Ecto neural progenitor cell (in vitro differentiated cells): ENCODE data around the gene SLC20A1.
"Not testable (repeated sequence)": the region's sequence is repeated elsewhere in the genome, so short reads cannot be mapped to it uniquely, and the experiment has no call there.

Experiments
- DNase-seq: peaks from one replicate; pipeline ENCODE4 v3.0.0-alpha.2; 2018; ENCODE audit warnings: low spot score

Gene SLC20A1

DNA sequence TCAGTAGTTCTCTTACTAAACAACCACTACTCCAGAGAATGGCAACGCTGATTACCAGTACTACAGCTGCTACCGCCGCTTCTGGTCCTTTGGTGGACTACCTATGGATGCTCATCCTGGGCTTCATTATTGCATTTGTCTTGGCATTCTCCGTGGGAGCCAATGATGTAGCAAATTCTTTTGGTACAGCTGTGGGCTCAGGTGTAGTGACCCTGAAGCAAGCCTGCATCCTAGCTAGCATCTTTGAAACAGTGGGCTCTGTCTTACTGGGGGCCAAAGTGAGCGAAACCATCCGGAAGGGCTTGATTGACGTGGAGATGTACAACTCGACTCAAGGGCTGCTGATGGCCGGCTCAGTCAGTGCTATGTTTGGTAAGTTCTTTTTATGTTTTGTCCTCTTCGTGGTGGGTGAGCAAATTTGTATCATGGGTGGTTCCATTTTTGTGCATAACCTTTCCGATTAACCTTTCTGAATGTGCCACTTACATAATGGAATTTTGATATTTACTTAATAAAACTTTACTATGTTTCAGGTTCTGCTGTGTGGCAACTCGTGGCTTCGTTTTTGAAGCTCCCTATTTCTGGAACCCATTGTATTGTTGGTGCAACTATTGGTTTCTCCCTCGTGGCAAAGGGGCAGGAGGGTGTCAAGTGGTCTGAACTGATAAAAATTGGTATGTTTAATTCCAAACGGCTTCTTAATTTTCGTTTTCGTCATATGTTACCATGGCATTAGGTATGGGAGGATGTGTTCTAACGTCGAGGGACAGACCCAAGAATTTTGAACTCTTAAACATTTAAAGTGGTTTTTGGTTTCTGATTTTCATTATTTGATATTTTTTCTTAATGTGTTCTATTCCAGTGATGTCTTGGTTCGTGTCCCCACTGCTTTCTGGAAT is 1.3 kb downstream of the SLC20A1 start:
- DNase-seq = no peak

- DNase-seq = no peak
Observed at GRCh38 chr2:112648081-112648480, 2.3 kb downstream of the SLC20A1 start.

- DNase-seq = no peak
Observed at GRCh38 chr2:112656679-112657078, 10.9 kb downstream of the SLC20A1 start.

GRCh38 chr2:112658301-112658700 is 12.6 kb downstream of the SLC20A1 start:
- no peak for DNase-seq

DNA sequence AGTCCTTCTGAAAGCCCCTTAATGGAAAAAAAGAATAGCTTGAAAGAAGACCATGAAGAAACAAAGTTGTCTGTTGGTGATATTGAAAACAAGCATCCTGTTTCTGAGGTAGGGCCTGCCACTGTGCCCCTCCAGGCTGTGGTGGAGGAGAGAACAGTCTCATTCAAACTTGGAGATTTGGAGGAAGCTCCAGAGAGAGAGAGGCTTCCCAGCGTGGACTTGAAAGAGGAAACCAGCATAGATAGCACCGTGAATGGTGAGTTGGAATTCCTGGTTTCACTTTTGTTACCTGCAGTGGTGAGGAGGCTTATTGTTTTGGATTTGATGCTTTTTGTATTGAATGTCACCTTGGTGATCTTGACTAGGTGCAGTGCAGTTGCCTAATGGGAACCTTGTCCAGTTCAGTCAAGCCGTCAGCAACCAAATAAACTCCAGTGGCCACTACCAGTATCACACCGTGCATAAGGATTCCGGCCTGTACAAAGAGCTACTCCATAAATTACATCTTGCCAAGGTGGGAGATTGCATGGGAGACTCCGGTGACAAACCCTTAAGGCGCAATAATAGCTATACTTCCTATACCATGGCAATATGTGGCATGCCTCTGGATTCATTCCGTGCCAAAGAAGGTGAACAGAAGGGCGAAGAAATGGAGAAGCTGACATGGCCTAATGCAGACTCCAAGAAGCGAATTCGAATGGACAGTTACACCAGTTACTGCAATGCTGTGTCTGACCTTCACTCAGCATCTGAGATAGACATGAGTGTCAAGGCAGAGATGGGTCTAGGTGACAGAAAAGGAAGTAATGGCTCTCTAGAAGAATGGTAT is 13.3 kb downstream of the SLC20A1 start:
- DNase-seq = no peak

GRCh38 chr2:112660138-112660537 is 14.4 kb downstream of the SLC20A1 start:
- no peak for DNase-seq

- DNase-seq = no peak
Observed at GRCh38 chr2:112661656-112662305, 16.0 kb downstream of the SLC20A1 start.

DNA sequence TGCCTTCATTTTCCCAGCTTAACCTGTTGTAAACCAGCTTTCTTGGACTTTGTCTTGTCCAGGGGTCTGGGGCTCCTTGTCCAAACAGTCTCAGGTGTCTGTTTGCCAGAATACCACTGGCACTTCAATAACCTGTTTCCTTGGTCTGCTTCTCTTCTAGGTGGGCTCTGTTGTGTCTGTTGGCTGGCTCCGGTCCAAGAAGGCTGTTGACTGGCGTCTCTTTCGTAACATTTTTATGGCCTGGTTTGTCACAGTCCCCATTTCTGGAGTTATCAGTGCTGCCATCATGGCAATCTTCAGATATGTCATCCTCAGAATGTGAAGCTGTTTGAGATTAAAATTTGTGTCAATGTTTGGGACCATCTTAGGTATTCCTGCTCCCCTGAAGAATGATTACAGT is 17.0 kb downstream of the SLC20A1 start:
- no peak for DNase-seq

DNA sequence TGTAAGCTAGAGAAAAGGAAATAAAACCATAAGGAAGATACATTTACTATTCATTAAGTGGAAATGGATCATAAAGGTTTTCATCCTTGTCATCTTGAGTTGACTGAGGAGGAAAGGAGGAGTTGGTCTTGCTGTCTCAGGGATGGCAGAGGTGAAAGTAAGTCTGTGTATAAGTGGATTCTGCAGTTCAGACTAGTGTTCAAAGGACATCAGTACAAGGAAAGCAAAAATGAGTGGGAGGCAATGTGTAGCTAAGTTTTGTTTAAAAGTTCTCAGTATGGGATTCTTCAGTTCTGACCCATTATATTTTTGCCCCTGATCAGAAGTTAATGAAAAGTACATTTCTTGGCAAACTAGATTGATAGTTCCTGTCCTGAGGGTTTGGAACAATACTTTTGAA is 18.9 kb downstream of the SLC20A1 start:
- no peak for DNase-seq

DNA sequence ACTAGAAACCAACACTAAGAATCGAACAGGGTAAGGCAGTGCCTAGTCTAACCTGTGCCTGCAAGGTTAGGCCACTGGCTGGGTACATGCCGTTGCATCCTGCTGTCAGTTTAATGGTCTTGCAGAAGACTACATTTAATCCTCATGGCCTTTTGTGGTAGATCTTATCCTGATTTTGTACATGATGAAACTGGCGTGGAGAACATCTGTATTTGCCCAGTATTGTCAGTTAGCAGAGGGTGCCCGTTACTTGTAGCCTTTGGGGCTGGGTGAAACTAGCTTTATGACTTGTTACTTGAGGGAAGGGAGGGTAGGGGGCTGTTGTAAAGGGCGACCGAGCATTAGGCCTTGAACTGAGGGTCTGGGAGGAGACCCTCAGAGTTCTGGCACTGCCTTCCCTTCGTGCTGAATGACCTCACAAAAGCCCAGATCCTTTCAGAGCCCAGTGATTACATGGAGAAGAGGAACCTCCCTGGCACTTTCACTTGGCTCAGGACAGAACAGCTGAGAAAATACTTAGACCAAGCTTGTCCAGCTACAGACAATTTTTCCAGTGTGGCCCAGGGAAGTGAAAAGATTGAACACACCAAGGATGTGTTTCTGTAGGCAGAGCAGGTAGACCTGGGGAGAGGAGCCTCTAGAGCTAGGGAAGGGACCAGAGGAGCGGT is 19.5 kb downstream of the SLC20A1 start:
- DNase-seq = no peak

DNA sequence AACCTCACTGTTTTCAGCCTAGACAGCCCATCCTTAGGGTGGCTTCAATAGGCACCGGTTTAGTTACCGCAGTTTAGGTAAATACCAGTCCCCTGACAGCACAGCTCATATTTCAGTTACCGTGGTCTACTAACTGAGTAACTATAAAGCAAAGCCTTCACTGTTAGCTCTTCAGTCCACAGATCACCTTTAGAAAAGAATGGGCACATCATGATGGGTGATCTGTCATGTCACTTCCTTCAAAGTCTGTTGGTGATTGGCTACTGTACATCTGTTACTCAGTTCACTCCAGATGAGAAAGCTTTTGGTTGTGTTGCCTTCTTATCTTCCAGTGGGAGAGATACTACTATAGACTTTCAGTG is 21.0 kb downstream of the SLC20A1 start:
- DNase-seq = no peak

- DNase-seq = not testable (repeated sequence)
Observed at GRCh38 chr2:112667540-112667939, 21.8 kb downstream of the SLC20A1 start.

- DNase-seq = no peak
Observed at GRCh38 chr2:112669667-112670066, 23.9 kb downstream of the SLC20A1 start.

DNA sequence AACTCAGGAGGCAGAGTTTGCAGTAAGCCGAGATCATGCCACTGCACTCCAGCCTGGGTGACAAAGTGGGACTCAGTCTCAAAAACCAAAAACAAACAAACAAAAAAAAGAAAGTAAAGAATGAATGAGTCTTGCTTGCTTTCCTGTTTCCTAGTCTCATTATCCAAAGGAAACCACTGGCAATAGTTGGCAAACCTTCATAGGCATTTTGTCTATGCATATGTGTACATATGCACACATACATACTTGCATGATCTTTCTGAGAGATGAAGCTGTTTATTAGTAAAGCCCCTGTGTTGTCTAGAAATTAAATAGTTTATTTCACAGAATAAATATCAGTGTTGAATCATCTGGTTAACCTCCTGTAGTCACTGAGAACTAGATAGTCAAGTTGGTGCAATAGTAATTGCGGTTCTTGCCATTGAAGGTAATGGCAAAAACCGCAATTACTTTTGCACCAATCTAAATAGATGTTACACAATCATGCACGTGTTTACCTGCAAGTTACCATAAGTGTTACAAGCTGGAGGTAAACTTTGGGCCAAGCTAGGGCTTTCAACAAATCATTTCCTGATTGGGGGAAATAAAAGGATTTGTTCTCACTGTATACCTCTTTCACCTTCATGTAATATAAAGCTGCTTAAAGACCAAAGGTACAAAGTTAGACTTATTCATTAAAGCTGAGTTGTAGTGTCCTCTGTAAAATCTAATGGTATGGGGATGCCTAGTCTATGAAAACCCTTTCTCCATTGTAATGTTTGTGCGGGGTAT is 24.7 kb downstream of the SLC20A1 start:
- no peak for DNase-seq

DNA sequence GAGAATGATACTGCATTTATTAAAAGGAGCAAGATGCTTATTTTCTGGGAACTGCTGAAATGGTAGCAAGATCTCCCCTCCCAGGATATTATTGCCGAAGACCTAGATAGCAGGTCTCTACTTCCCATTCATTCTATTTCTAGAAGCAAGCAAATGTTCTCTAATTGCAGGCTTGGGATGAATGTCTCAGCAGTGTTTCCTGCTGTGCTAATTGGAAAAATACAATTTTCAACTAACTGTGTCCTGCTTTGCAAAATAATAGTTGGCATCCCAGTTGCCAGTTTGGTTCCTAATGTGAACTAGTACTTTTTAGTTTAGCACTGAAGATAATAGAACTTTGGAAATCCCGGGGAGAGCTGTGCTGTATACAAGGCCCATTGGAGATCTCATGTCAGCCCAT is 26.1 kb downstream of the SLC20A1 start:
- no peak for DNase-seq

GRCh38 chr2:112673008-112673407 is 27.3 kb downstream of the SLC20A1 start:
- no peak for DNase-seq

GRCh38 chr2:112674229-112674628 is 28.5 kb downstream of the SLC20A1 start:
- DNase-seq = no peak

- DNase-seq = no peak
Observed at GRCh38 chr2:112679484-112679883, 33.7 kb downstream of the SLC20A1 start.

DNA sequence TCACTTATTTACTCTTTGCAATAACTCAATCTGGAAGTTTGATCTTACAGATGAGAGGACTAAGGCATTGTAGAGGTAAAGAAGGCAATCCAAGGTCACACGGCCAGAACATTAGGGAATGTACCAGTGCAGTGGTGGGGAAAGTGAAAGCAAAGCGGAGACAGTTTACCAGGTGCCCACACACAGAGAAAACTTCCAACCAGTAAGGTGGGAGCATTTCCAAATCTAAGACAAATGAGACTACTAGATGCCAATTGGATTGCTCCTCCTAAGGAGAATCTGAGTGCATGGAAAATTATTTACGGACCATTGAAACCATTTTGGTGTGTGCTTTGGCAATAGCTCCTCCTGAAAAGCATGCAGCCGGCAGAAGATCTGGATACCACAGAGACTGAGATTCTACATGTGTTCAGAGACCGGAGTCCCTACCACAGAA is 34.9 kb downstream of the SLC20A1 start:
- no peak for DNase-seq

DNA sequence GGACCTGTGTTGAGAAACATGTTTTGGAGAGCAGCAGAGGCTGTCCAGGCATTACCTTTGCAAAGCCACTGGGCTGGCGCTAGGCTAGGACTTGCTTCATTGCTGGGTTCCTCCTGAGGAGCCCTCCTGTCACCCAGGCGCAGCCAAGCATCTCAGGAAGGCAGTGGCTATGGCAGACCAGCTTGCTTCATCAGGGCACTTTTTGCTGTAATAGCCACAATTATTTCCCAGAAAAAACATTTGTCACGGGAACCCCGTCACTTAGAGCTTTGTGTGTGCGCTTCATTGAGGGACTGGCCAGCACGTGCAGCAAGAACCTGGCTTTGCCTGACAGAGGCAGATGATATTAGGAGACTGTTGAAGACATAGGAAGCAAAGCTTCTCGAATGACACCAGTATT is 36.4 kb downstream of the SLC20A1 start:
- DNase-seq = no peak
